DMS79 treated with DMSO at 0.1 percent for 48 hours (cell line): ENCODE results near the gene DNAAF3.
"Not testable (repeated sequence)": the region's sequence is repeated elsewhere in the genome, so short reads cannot be mapped to it uniquely, and the experiment has no call there.

Experiments used
- DNase-seq: peaks from one replicate; lab custom pipeline; 2025; lab: John Stamatoyannopoulos, UW

DNAAF3 gene

GRCh38 chr19:55175117-55175867 lies 8.9 kb upstream of the DNAAF3 start:
- no peak for DNase-seq

- DNase-seq: no peak
Observed at GRCh38 chr19:55174425-55175116, 8.2 kb upstream of the DNAAF3 start.

- no peak for DNase-seq
Observed at GRCh38 chr19:55173714-55174409, 7.4 kb upstream of the DNAAF3 start.

- no peak for DNase-seq
Observed at GRCh38 chr19:55173186-55173713, 6.8 kb upstream of the DNAAF3 start.

GRCh38 chr19:55172741-55173140 lies 6.3 kb upstream of the DNAAF3 start:
- DNase-seq: no peak

DNA sequence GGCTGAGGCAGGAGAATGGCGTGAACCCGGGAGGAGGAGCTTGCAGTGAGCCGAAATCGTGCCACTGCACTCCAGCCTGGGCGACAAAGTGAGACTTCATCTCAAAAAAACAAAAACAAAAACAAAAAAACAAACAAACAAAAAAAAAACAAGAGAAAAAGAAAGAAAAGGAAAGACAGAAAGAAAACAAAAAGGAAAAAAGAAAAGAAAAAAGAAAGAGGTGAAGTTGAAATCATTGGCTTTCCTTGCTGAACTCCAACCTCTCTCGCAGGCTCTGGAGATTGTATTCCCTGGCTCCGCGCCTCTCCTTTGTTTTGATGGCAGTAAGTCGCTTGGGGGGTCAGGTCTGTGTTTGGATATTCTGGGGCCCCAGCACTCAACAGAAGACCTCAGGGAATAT lies 5.9 kb upstream of the DNAAF3 start:
- not testable (repeated sequence) for DNase-seq

- DNase-seq: no peak
Observed at GRCh38 chr19:55171440-55171839, 5.0 kb upstream of the DNAAF3 start.

- DNase-seq: no peak
Observed at GRCh38 chr19:55169136-55169535, 2.7 kb upstream of the DNAAF3 start.

GRCh38 chr19:55165952-55166529 lies 372 bp downstream of the DNAAF3 start:
- peak; percentile 59 for DNase-seq

GRCh38 chr19:55161571-55162322 lies 4.7 kb downstream of the DNAAF3 start:
- DNase-seq: no peak

DNA sequence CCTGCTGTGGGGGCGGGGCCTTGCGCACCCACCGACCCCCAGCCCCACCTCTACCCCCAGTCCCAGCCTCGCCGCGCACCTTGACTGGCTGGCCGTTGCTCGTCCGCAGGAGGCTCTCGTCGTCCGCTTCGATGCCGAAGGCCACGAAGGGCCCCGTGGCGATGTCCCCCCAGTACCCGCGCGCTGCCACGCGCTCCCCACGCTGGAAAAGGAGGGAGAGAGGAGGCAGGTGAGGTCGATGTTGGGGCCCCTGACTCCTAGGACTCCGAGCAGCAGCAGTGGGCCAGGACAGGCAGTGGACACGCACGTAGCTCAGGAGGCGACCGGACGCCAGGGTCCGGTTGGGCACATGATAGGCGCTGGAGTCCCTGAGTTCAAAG lies 5.4 kb downstream of the DNAAF3 start:
- no peak for DNase-seq

DNA sequence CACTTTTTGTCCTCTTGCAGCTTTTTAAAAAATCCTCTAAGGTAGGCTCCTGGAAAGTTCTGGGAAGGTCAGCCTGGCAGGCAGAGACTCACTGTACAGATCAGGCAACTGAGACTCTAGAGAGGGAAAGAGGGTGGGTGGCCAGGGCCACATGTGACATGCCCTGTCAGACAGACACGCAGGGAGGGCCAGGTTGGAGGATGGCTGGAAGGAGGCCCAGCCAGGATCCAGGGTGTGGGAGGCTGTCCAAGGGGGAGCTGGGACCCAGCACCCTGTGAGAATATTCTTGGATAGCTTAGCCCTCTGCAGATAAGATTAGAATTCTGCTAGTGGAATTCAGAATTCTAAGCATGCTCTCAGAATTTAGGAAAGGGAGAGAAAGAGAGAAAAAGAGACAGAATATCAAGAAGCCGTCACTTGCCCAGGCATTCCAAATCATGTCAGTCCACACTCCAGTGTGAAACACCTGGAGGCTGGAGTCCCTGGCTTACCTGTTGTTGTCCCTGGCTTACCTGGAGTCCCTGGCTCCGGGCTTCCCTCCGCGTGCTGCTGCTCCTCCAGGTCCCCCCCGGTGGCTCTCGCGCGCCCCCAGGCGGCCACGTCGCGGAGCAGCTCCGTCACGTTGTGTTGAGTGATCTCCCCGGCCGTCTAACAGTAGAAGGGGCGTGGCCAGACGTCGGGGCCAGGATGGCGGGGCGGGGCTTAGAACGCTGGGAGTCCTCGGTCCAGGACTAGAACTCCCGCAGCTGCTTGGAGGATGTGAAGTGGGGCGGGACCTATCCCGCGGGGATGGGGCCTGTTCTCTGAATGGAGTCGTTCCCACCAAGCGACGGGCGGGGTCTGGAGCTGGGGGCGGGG lies 6.1 kb downstream of the DNAAF3 start:
- peak; percentile 91 for DNase-seq

DNA sequence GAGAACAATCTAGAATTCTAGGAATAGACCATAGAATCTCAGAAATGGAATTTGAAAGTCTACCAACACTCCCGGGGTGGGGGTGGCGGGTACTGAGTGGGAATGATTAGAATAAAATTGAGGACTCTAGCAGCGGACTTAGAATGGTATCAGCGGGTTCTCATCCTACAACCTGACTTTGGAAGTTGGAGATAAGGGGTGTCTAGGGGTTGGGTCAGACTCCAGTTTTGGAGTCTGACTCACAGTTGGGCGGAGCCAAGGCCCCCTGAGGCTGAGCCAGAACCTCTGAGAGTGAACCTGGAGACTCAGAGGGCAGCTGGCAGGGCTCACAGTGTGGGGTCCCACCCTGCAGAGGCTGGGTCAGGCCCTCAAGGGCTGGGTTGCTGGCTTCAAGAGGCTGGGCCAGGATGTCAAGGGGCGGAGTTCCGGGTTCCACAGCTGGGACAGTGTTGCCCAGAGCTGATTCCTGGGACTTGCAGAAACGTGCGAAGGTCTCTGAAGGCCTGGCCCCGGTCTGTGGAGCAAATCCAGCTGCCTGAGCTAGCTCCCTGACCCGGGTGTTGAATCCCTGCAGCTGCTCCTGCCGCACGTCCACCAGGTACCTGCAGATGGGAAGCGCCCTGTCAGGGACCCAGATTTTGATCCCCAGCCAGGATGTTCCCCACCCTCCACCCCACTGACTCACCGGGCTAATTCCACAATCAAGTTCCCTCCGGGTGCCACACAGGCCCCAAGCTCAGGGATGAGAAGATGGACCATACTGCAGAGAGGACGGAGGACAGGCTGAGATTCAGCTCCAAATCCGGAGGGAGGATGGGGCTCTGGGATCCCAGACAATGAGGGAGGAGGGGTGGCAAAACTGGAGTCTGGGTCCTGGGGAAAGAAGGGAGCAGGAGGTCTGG lies 7.3 kb downstream of the DNAAF3 start:
- DNase-seq: no peak

- DNase-seq: no peak
Observed at GRCh38 chr19:55158423-55158822, 8.0 kb downstream of the DNAAF3 start.

- DNase-seq: no peak
Observed at GRCh38 chr19:55157064-55157908, 9.1 kb downstream of the DNAAF3 start, which contains the start of gene TNNI3. TSS of gene TNNI3 (minus strand) at chr19:55157732. CDS start at chr19:55157589, 143 bp downstream.

DNA sequence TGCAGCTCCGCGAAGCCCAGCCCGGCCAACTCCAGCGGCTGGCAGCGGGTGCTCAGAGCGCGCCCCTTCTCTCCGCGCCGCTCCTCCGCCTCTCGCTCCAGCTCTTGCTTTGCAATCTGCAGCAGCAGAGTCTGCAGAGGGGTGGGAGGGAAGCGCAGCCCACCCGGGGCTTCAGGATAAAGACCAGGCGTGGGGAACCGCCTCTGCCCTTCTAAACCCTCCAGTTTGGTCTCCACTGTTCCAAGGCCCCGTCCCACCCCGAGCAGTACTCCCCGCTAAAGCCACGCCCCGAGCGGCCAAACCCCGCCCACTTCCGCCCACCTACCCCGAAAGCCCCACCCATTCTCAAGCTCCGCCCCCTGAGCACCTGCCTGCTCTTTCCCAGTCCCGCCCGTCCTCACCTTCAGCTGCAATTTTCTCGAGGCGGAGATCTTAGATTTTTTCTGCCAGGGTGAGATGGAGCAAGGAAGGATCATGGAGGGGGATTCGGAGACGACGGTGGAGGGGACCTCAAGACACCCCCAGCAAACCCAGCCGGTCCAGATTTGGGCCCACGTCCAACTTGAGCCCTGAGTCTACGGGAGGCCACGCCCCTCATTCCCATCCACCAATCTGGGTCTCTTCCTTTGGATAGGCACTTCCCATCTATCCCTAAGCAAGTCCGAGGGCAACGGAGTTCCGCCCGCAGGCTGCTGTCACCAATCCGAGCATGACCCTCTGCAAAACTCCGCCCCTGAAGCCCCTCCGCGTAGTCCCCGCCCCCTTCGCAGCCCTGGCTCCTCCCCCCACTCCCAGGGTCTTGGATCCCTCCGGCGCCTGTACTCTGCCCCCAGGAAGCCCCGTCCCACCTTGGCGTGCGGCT lies 10.0 kb downstream of the DNAAF3 start:
- DNase-seq: no peak

DNA sequence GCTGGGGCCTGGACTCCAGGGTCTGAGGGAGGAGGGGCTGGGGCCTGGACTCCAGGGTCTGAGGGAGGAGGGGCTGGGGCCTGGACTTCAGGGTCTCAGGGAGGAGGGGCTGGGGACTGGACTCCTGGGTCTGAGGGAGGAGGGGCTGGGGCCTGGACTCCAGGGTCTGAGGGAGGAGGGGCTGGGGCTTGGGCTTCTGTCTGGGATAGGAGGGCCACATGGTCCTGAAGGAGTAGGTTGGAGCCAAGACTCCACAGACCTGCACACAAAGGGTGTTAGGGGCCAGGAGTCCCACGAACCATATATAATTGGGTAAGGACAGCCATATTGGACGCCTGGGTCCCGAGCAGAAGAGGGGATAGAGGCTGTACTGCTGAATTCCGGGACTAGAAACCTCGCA lies 10.6 kb downstream of the DNAAF3 start:
- not testable (repeated sequence) for DNase-seq
